OCI-LY1 (cell line): ENCODE measurements around the gene SYP.

Source experiments
- H2AFZ ChIP-seq: fragments of 200-600 bp; sonication (generic), shearing (Covaris generic); 2 replicates; pipeline ENCODE4 v1.6.0; 2014; ENCODE audit warnings: antibody characterized with exemption, mild to moderate bottlenecking, low read length
- H3F3A ChIP-seq: fragments of 200-600 bp; sonication (generic), shearing (Covaris generic); 2 replicates; pipeline ENCODE4 v1.6.0; 2014; ENCODE audit warnings: mild to moderate bottlenecking, antibody characterized with exemption, low read length, moderate library complexity; ENCODE audit not compliant: insufficient read depth
- H3K27ac ChIP-seq: fragments of 200-600 bp; sonication (generic); 2 replicates; pipeline ENCODE4 v1.5.1; 2014; ENCODE audit warnings: low read length, mixed run types, mild to moderate bottlenecking, low read depth; ENCODE audit not compliant: poor library complexity, severe bottlenecking
- H3K27me3 ChIP-seq: fragments of 200-600 bp; sonication (generic); 2 replicates; pipeline ENCODE4 v1.6.0; 2014; ENCODE audit warnings: antibody characterized with exemption, mild to moderate bottlenecking, low read length, moderate library complexity; ENCODE audit not compliant: insufficient read depth
- H3K36me3 ChIP-seq: fragments of 200-600 bp; sonication (generic); 2 replicates; pipeline ENCODE4 v1.6.1; 2014; ENCODE audit warnings: mild to moderate bottlenecking, antibody characterized with exemption, low read length, moderate library complexity, mixed read lengths; ENCODE audit not compliant: insufficient read depth
- H3K4me1 ChIP-seq: fragments of 200-600 bp; sonication (generic); 2 replicates; pipeline ENCODE4 v1.5.1; 2014; ENCODE audit warnings: mild to moderate bottlenecking, low read length, moderate library complexity; ENCODE audit not compliant: insufficient read depth, severe bottlenecking
- H3K4me2 ChIP-seq: fragments of 200-600 bp; sonication (generic), shearing (Covaris generic); 2 replicates; pipeline ENCODE4 v1.6.1; 2014; ENCODE audit warnings: low read length
- H3K4me3 ChIP-seq: fragments of 200-600 bp; sonication (generic); 2 replicates; pipeline ENCODE4 v1.5.1; 2014; ENCODE audit warnings: low read length, low read depth, mild to moderate bottlenecking, mixed read lengths; ENCODE audit not compliant: poor library complexity, severe bottlenecking
- H3K79me2 ChIP-seq: fragments of 200-600 bp; shearing (Covaris generic); 2 replicates; pipeline ENCODE4 v1.6.1; 2016; ENCODE audit warnings: mixed run types, low read length, mixed read lengths; ENCODE audit not compliant: insufficient read depth
- H3K9ac ChIP-seq: fragments of 200-600 bp; sonication (generic), shearing (Covaris generic); 2 replicates; pipeline ENCODE4 v1.6.1; 2014; ENCODE audit warnings: mild to moderate bottlenecking, low read length, mixed read lengths
- H3K9me2 ChIP-seq: fragments of 200-600 bp; sonication (generic), shearing (Covaris generic); 2 replicates; pipeline ENCODE4 v1.6.1; 2014; ENCODE audit warnings: low read depth, mild to moderate bottlenecking, low read length, mixed read lengths
- H3K9me3 ChIP-seq: fragments of 200-600 bp; shearing (Covaris generic); 2 replicates; pipeline ENCODE4 v1.6.1; 2014; ENCODE audit warnings: low read length, mixed read lengths
- H4K20me1 ChIP-seq: fragments of 200-600 bp; sonication (generic), shearing (Covaris generic); 2 replicates; pipeline ENCODE4 v1.6.0; 2016; ENCODE audit warnings: mild to moderate bottlenecking, low read length; ENCODE audit not compliant: insufficient read depth
- CTCF ChIP-seq: fragments of 200-600 bp; sonication (generic), shearing (Covaris generic); IDR thresholded peaks from 2 replicates; pipeline ENCODE4 v1.5.1; 2017; ENCODE audit warnings: mild to moderate bottlenecking, antibody characterized with exemption, low read length, moderate library complexity, mixed read lengths
- EZH2 ChIP-seq: fragments of 200-600 bp; sonication (generic), shearing (Covaris generic); IDR thresholded peaks from 2 replicates; pipeline ENCODE4 v1.8.0; 2017; ENCODE audit warnings: borderline replicate concordance, mixed run types, mild to moderate bottlenecking, antibody characterized with exemption, low read length, moderate library complexity, mixed read lengths

The SYP gene

GRCh38 chrX:49199315-49199595 lies 738 bp downstream of the SYP start:
- no peak overlapping the region for H2AFZ ChIP-seq
- no peaks in the 10 kb centered on the region for H3K9me2 ChIP-seq
- no peaks in the 10 kb centered on the region for H3K36me3 ChIP-seq
- H3K4me1 ChIP-seq, result peaks cover 10% of the 10 kb centered on the region
- no peaks in the 10 kb centered on the region for H4K20me1 ChIP-seq
- H3K27me3 ChIP-seq, result no peaks in the 10 kb centered on the region
- H3K4me3 ChIP-seq, result no peak overlapping the region
- no peak overlapping the region for H3K4me2 ChIP-seq
- TF ChIP-seq EZH2 (no peak), CTCF (no peak)
- H3F3A ChIP-seq, result no peaks in the 10 kb centered on the region
- no peaks in the 10 kb centered on the region for H3K9me3 ChIP-seq
- H3K79me2 ChIP-seq, result no peaks in the 10 kb centered on the region
- H3K27ac ChIP-seq, result no peak overlapping the region
- H3K9ac ChIP-seq, result no peak overlapping the region

- no peak overlapping the region for H3K9ac ChIP-seq
- H3K4me1 ChIP-seq, result peaks cover 10% of the 10 kb centered on the region
- H3K4me2 ChIP-seq, result no peak overlapping the region
- no peaks in the 10 kb centered on the region for H3F3A ChIP-seq
- H3K36me3 ChIP-seq, result no peaks in the 10 kb centered on the region
- no peaks in the 10 kb centered on the region for H3K9me2 ChIP-seq
- H3K4me3 ChIP-seq, result no peak overlapping the region
- no peaks in the 10 kb centered on the region for H3K79me2 ChIP-seq
- TF ChIP-seq EZH2 (no peak), CTCF (no peak)
- H2AFZ ChIP-seq, result no peak overlapping the region
- H3K27ac ChIP-seq, result no peak overlapping the region
- H3K9me3 ChIP-seq, result no peaks in the 10 kb centered on the region
- no peaks in the 10 kb centered on the region for H4K20me1 ChIP-seq
- no peaks in the 10 kb centered on the region for H3K27me3 ChIP-seq
Measured at GRCh38 chrX:49198540-49199314, 1.3 kb downstream of the SYP start.

- Histone ChIP-seq H3K9me2 (no peaks in the 10 kb centered on the region), H3K27me3 (no peaks in the 10 kb centered on the region), H3K4me3 (no peak overlapping the region), H4K20me1 (no peaks in the 10 kb centered on the region), H3K9me3 (no peaks in the 10 kb centered on the region), H3K36me3 (no peaks in the 10 kb centered on the region), H3F3A (no peaks in the 10 kb centered on the region), H3K27ac (no peak overlapping the region), H2AFZ (no peak overlapping the region), H3K4me1 (peaks cover 10% of the 10 kb centered on the region), H3K4me2 (no peak overlapping the region), H3K79me2 (no peaks in the 10 kb centered on the region), H3K9ac (no peak overlapping the region)
- no peak for TF ChIP-seq CTCF
- no peak for TF ChIP-seq EZH2
Measured at GRCh38 chrX:49197543-49198087, 2.4 kb downstream of the SYP start.
